Measurements from ENCODE around the gene TNNC1.

- TF ChIP-seq PATZ1 (CRISPR knock-in tag; IDR thresholded peaks at IDR 0.05; ENCODE audit: borderline replicate concordance) (no peak), ZC3H10 (CRISPR knock-in tag; IDR thresholded peaks at IDR 0.05) (no peak), TCF4 (CRISPR knock-in tag; IDR thresholded peaks at IDR 0.05; ENCODE audit: borderline replicate concordance) (no peak), CREB5 (CRISPR knock-in tag; IDR thresholded peaks at IDR 0.05; ENCODE audit: low read depth) (no peak), SNAI2 (CRISPR knock-in tag; IDR thresholded peaks at IDR 0.05) (no peak), GLIS3 (CRISPR knock-in tag; IDR thresholded peaks at IDR 0.05) (no peak), ZFP3 (CRISPR knock-in tag; IDR thresholded peaks at IDR 0.05) (no peak), ZNF70 (CRISPR knock-in tag; IDR thresholded peaks at IDR 0.05) (no peak), POU6F1 (CRISPR knock-in tag; IDR thresholded peaks at IDR 0.05; ENCODE audit: borderline replicate concordance, low read depth) (no peak), ESRRG (CRISPR knock-in tag; IDR thresholded peaks at IDR 0.05) (no peak), RARB (CRISPR knock-in tag; IDR thresholded peaks at IDR 0.05) (no peak), ZNF8 (CRISPR knock-in tag; IDR thresholded peaks at IDR 0.05) (no peak), PPARA (CRISPR knock-in tag; IDR thresholded peaks at IDR 0.05; ENCODE audit: borderline replicate concordance) (no peak), TOX (CRISPR knock-in tag; IDR thresholded peaks at IDR 0.05; ENCODE audit: borderline replicate concordance) (no peak)
Measured at GRCh38 chr3:52407779-52408178, 46.1 kb downstream of the TNNC1 start.
